Measurements from ENCODE around the gene COL25A1. TPM values are rescaled to one million over a fixed set of nuclear protein-coding genes. Genes with fewer than 3 reads are reported as not detected.
"Not testable (repeated sequence)": the region's sequence is repeated elsewhere in the genome, so short reads cannot be mapped to it uniquely, and the experiment has no call there.

Gene COL25A1
- total RNA-seq, 1 donor from 2014 or later: 4.3 TPM

GRCh38 chr4:108937066-108937465, 365.4 kb downstream of the COL25A1 start:
- H3K4me3 ChIP-seq (ENCODE audit: low read depth, low read length): no peak overlapping the region
- no peak for DNase-seq (ENCODE audit: low read depth)
- TF ChIP-seq, protein P1, sequence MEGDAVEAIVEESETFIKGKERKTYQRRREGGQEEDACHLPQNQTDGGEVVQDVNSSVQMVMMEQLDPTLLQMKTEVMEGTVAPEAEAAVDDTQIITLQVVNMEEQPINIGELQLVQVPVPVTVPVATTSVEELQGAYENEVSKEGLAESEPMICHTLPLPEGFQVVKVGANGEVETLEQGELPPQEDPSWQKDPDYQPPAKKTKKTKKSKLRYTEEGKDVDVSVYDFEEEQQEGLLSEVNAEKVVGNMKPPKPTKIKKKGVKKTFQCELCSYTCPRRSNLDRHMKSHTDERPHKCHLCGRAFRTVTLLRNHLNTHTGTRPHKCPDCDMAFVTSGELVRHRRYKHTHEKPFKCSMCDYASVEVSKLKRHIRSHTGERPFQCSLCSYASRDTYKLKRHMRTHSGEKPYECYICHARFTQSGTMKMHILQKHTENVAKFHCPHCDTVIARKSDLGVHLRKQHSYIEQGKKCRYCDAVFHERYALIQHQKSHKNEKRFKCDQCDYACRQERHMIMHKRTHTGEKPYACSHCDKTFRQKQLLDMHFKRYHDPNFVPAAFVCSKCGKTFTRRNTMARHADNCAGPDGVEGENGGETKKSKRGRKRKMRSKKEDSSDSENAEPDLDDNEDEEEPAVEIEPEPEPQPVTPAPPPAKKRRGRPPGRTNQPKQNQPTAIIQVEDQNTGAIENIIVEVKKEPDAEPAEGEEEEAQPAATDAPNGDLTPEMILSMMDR (IDR thresholded peaks at IDR 0.05; ENCODE audit: insufficient read depth, low read length, poor library complexity, severe bottlenecking): no peak
- H3K36me3 ChIP-seq (ENCODE audit: control insufficient read depth, insufficient read depth, low read length): no peaks in the 10 kb centered on the region
- no peaks in the 10 kb centered on the region for H3K27me3 ChIP-seq (ENCODE audit: control insufficient read depth, insufficient read depth, low read length)

DNA sequence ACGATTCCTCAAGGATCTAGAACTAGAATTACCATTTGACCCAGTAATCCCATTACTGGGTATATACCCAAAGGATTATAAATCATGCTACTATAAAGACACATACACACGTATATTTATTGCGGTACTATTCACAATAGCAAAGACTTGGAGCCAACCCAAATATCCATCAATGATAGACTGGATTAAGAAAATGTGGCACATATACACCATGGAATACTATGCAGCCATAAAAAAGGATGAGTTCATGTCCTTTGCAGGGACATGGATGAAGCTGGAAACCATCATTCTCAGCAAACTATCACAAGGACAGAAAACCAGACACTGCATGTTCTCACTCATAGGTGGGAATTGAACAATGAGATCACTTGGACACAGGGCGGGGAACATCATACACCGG, 368.5 kb downstream of the COL25A1 start:
- not testable (repeated sequence) for H3K27me3 ChIP-seq (ENCODE audit: control insufficient read depth, insufficient read depth, low read length)

DNA sequence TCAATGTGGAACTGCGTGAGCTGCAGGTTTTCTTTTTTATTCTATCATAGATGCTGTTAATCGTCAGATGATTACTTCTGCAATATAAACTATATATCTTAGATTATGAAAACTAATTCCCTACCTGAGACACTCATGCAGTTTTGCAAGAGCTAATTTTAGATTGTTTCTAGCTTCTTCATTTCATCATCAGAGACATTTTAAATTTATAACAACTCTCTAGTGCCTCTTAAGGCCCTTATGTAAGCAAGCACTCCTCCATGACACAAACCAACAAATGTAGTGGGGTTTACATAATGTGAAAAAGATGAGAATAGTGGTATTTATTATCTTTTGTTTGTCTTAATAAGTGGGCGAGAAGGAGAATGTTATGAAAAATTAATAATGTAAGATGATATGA, 369.4 kb downstream of the COL25A1 start:
- Histone ChIP-seq H3K27me3 (ENCODE audit: control insufficient read depth, insufficient read depth, low read length) (no peaks in the 10 kb centered on the region), H3K4me3 (ENCODE audit: low read depth, low read length) (no peak overlapping the region), H3K36me3 (ENCODE audit: control insufficient read depth, insufficient read depth, low read length) (no peaks in the 10 kb centered on the region)
- no peak for DNase-seq (ENCODE audit: low read depth)
- TF ChIP-seq, protein P1 (IDR thresholded peaks at IDR 0.05; ENCODE audit: insufficient read depth, low read length, poor library complexity, severe bottlenecking): no peak

More for the DNA sequence above, 368.5 kb downstream of the COL25A1 start:
- H3K4me3 ChIP-seq (ENCODE audit: low read depth, low read length); DNase-seq (ENCODE audit: low read depth); H3K36me3 ChIP-seq (ENCODE audit: control insufficient read depth, insufficient read depth, low read length): not testable (repeated sequence)

DNA sequence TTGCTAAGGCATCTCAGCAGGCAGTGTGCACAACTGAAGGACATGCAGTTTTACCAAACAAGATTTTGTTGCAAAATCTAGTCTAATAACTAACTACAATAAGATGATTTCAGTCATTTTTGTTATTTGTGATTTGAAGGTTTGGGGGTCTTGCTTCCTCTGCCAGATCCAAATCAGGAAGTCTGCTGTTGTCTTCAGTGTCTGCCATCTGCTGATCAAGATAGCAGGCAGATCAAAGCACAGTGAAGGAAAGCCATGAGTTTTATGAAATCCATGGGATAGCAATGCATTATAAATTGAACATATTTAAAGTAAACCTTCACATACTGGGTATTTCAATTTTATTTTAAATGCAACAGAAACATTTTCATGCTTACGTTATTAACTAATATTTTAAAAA, 370.5 kb downstream of the COL25A1 start:
- H3K4me3 ChIP-seq (ENCODE audit: low read depth, low read length): no peak overlapping the region
- H3K27me3 ChIP-seq (ENCODE audit: control insufficient read depth, insufficient read depth, low read length): no peaks in the 10 kb centered on the region
- no peak for DNase-seq (ENCODE audit: low read depth)
- TF ChIP-seq, protein P1 (IDR thresholded peaks at IDR 0.05; ENCODE audit: insufficient read depth, low read length, poor library complexity, severe bottlenecking): no peak
- H3K36me3 ChIP-seq (ENCODE audit: control insufficient read depth, insufficient read depth, low read length): no peaks in the 10 kb centered on the region

DNA sequence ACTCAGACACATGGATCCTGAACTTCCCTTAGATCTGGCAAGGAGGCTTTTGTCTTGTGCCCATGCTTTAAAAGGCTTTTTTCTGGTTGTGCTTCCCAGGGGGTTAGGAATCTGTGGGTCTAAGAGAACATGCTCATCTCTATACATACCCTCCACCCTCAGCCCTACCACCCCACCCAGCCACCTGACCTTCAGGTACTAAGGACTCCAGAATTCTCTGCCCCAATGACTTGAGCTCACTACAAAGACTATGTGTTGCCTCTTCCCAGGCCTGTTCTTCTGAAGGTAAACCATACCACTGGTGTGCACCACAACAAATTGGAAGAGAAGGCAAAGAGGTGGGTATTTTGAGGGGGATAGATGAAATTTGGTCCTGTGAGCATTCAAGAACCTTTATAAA, 372.3 kb downstream of the COL25A1 start:
- Histone ChIP-seq H3K27me3 (ENCODE audit: control insufficient read depth, insufficient read depth, low read length) (no peaks in the 10 kb centered on the region), H3K4me3 (ENCODE audit: low read depth, low read length) (no peak overlapping the region), H3K36me3 (ENCODE audit: control insufficient read depth, insufficient read depth, low read length) (no peaks in the 10 kb centered on the region)
- DNase-seq (ENCODE audit: low read depth): no peak
- TF ChIP-seq, protein P1 (IDR thresholded peaks at IDR 0.05; ENCODE audit: insufficient read depth, low read length, poor library complexity, severe bottlenecking): no peak

- TF ChIP-seq, protein P1 (IDR thresholded peaks at IDR 0.05; ENCODE audit: insufficient read depth, low read length, poor library complexity, severe bottlenecking): no peak
- H3K27me3 ChIP-seq (ENCODE audit: control insufficient read depth, insufficient read depth, low read length): no peaks in the 10 kb centered on the region
- no peaks in the 10 kb centered on the region for H3K36me3 ChIP-seq (ENCODE audit: control insufficient read depth, insufficient read depth, low read length)
- no peak overlapping the region for H3K4me3 ChIP-seq (ENCODE audit: low read depth, low read length)
- no peak for DNase-seq (ENCODE audit: low read depth)
These were observed 375.7 kb downstream of the COL25A1 start for GRCh38 chr4:108926781-108927180.
